ENCODE data around the gene PARD3.

DNA sequence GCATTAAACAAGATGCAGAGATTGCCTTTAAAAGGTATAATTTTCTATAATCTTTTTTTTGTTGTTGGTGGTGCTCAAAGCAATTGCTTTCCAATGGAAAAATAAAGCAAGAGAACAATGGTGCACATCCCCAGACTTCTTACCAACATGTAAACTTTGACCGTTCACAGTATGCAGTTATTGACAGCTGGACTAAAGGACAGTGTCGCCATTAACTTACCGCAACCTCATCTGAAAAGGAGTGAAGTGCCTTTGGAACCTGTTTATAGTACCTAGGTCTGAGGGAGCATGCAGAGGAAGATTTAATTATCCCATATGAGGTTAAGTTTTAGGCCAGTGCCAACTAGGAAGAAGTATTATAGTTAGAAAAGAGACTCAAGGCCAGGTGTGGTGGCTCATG lies 654.5 kb downstream of the PARD3 start:
- TF ChIP-seq, protein P1, sequence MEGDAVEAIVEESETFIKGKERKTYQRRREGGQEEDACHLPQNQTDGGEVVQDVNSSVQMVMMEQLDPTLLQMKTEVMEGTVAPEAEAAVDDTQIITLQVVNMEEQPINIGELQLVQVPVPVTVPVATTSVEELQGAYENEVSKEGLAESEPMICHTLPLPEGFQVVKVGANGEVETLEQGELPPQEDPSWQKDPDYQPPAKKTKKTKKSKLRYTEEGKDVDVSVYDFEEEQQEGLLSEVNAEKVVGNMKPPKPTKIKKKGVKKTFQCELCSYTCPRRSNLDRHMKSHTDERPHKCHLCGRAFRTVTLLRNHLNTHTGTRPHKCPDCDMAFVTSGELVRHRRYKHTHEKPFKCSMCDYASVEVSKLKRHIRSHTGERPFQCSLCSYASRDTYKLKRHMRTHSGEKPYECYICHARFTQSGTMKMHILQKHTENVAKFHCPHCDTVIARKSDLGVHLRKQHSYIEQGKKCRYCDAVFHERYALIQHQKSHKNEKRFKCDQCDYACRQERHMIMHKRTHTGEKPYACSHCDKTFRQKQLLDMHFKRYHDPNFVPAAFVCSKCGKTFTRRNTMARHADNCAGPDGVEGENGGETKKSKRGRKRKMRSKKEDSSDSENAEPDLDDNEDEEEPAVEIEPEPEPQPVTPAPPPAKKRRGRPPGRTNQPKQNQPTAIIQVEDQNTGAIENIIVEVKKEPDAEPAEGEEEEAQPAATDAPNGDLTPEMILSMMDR (conservative IDR thresholded peaks at IDR 0.05 in 1 of 2, IDR thresholded peaks at IDR 0.05 in 1 of 2; ENCODE audit: low read depth in 1 of 2, low read length in 2 of 2) = no peak
- no peak for TF ChIP-seq EZH2 (IDR thresholded peaks at IDR 0.05; ENCODE audit: low read length, missing control alignments)

Data from fibroblast of lung (primary cell).